ENCODE results near the gene MORN1.

GRCh38 chr1:2330519-2331199 is 60.7 kb downstream of the MORN1 start:
- TF ChIP-seq CTCF (IDR thresholded peaks at IDR 0.05) (no peak), POLR2AphosphoS5 (IDR thresholded peaks at IDR 0.05; ENCODE audit: insufficient read depth in 1 of 2, low read depth in 1 of 2) (peak; percentile 30 to 65), POLR2A (IDR thresholded peaks at IDR 0.05) (no peak)
